HG03565 (cell line): ENCODE data around the gene TXNDC15.

ENCODE experiments used
- ATAC-seq: cut with Tn5 transposase; IDR thresholded peaks from one replicate; pipeline ENCODE4 v1.9.1; 2021; ENCODE audit warnings: mild to moderate bottlenecking, moderate library complexity; ENCODE audit not compliant: unreplicated experiment

TXNDC15 gene

DNA sequence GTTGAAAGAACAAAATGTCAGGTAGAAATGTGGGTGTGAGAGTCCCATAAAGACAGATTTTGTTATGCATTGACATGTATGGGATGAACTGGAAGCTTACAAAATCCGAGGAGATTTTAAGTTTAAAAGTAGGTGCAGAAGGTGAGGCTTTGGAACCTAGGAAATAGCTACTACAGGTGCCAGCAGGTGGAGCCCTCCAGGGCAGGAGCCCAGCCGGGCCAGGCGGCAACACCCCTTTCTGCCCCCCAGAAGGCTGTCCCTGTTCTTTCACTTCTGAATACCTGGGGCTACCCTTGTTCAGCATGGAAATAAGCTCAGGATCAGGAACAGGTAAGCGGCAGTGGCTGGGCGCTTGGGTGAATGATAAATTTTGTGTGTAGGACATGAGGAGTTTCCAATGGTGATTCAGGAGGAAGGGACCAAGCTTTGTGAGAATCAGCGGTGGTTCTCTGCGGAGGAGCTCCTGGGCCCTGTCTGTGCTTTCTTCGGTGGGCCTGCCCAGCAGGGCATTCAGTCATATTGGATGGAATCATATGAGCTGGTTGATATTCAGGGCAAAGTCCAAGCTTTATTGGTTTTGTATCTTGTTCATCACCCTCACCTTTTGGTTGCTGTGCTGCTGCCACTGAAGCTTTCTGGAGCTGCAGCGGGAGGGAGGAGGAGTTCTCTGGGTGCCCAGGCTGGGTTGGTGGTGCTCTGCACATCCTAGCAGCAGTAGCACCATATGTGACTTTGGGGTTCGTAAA is 43.1 kb downstream of the TXNDC15 start:
- ATAC-seq = no peak

DNA sequence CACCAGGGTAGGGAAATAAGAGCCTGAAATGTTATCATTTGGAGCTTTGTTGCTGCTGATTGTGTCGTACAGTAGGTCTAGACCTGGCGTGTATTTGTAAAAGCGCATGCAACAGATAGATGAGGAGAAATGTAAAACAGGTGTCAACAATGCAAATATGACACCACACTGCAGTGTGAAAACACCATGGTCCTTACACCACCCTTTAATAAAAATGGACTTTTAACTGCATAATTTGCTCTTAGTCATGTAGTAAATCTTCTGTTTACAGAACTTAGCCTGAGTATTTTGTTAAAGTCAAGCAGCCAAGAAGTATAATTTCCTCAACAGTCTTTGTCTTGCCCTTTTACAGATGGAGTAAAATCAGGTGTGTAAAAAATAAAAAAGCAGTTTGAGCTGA is 44.7 kb downstream of the TXNDC15 start:
- no peak for ATAC-seq

DNA sequence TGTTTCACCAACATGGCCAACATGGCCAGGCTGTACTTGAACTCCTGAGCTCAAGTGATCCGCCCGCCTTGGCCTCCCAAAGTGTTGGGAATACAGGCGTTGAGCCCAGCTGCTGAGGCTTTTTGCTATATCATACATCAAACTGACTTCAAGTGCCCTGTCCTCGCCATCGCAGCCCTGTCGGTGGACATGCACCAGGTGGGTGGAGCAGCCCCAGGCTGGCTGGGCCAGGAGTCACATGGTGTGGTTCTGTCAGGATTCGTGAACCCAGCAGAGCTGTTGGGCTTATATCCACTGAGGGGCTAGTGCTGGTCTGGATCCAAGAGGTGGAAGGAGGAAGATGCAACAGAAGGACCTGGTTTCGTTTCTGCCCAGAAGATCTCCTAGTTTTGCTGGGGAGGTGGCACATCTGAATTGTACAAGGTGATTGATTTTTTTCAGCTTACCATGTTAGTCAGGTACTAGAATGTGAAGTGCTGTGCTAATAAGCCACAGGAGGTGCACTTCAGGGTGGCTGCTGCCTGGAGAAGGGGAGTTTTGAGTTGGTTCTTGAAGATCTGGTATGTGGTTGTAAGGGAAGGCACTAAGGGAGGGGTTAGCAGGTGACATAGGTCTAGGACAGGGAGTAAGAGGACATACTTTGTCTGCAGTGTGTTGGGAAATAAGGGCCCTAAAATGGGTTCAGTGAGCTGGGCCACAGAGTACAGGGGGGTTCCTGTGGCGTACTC is 46.8 kb downstream of the TXNDC15 start:
- ATAC-seq = no peak

DNA sequence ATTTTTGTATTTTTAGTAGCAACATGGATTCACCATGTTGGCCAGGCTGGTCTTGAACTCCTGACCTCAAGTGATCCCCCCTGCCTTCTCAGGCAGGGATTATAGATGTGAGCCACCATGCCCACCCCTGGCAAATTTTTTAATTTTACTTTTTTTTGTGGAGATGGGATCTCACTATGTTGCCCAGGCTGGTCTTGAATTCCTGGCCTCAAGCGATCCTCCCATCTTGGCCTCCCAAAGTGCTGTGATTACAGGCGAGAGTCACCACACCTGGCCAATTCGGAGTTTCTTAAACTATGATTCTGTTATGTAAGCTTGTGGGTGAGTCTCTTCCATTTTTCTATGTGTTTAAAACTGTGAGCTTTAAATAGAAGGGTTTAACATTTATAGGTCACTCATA is 58.3 kb downstream of the TXNDC15 start:
- no peak for ATAC-seq

DNA sequence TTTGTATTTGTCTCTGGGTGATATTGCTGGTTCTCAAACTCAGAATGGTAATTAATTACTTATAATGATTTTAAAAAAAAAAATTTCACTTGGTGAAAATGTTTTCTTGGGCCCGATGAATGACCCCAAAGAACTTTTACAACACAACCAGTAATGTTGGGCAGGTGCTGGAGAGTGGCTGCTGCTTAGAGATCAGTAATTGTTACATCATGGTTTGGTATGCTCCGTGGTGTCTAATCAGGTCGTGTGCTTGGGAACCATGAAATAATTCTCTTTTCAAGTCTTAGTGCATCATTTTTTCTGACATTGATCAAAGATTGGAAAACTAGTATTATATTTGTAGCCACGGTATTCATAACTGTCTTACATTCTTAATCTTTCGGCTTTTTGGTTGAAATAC is 60.0 kb downstream of the TXNDC15 start:
- ATAC-seq = no peak

DNA sequence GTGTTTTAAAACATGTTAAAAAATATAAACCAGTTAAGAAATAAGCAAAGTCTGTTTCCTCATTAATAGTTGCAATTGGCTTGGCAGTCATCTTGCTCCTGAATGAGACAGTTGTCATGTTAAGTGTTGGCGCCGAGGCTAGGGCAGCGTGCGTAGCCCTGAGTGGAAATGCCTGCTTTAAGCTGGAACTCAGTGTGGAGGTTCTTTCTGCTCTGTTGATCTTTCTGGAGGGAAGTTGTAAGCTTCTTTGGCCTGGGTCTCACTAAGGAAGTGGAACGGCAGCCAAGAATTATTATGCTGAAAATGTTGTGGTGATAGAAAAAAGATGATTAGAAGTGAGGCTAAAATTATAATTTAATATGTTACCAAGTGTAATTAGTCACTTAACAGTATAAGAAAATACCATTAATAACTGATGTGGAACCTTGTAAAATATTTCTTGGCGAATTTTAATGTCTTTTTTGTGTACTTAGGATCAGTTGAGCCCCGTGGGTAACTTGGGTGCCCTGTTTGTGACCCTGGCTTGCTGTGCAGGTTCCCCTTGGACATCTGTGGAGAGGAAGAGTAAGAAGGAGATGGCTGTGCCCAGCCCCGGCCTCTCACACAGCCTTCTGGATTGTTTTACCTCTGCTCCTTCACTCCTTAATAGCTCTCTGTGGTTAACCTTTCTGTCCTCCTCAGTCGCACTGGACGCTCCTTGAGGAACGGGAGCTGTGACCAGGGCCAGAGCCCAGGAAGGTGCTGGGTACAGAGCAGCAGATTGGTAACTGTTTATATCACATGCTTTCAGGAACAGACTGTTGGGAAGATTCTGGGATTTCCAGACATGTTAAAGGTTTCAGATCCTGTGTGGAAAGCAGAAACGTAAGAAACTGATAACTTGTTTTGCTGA is 61.8 kb downstream of the TXNDC15 start:
- no peak for ATAC-seq

DNA sequence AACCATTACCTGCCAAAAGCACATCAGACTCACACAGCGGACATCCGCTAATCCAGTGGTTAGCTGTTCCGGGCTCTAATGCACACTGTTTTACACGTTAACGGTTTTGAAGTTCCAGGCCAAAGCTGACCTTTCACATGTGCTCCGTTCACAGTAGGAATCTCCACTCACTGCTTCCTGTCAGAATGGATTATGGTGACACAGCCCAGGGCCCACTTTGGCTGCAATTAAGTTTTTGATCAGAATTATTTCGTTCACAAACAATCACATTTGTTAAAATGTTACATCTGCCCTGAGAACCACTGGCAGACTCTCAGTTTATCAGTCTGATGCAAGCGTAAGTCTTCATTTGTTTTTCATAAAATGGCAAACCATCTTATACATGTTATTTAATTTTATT is 63.4 kb downstream of the TXNDC15 start:
- no peak for ATAC-seq

DNA sequence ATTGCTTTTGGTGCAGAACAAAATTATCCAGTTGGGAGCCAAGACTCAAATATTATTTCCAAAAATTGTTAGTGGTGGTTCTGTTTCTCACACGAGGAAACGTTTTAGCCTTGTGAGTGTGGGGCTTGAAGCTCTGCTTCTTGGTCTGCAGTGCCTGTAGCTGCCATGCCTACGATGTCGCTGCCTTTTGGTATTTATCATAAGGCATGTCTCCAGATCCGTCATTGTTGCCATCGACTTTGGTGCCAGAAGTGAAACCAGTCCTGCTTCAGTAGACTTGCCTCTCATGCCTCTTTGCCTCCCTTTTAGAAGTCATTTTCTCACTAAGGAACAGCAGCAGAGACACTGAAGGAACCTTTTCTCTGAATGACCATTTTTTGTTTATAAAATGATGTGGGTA is 63.9 kb downstream of the TXNDC15 start:
- ATAC-seq = no peak

DNA sequence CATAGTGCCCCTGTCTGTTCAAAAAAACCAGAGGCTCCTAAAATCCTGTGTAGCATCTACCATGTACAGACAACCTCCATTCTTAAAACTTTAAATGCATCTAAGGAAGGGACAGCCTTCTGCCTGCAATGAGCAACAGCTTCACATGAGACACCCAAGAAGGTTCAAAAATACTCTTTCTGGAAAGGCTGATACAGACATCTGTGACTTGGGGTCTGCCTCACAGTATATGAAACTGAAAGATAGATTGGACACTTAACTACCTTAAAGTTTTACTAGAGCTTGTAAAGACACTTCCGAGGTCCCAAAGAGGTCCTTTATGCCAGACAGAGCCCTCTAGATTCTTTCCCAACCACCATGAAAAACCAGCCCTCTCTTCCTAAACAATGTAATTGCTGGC is 65.3 kb downstream of the TXNDC15 start:
- no peak for ATAC-seq

DNA sequence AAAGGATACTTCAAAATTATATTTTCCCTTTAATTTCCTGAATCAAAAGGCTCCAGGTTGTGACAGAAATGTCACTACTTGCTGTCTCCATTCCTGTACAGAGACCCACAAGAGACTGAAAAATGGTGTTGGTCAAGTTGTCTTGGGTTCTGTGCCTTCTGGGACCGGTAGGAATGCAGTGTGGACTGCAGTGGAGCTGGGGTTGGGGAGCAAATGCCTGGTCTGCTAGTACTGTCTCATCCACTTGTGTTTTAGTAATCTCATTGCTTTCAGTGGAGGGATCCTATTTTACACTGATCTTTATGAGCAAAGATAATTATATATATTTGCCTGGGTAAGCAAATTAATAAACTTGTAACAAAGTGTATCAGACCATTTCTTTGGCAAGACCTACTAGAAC is 69.4 kb downstream of the TXNDC15 start:
- no peak for ATAC-seq

DNA sequence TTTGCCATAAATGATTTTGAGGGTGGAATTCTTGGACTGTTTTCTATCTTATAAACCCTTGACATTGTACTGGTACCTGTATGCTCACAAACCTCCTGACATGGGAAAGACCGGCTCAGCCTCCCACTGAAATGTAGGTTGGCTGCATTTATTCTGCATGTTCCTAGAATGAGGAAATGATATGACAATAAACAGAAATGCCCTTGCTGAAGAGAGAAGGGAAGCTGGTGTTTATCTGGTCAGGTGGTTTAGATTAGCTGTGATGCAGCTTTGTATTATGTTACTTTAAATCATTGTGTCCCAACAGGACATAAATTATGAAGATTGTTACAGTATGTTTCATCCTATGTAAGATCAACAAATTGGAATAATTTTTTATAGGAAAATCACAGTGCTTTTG is 70.5 kb downstream of the TXNDC15 start:
- no peak for ATAC-seq

DNA sequence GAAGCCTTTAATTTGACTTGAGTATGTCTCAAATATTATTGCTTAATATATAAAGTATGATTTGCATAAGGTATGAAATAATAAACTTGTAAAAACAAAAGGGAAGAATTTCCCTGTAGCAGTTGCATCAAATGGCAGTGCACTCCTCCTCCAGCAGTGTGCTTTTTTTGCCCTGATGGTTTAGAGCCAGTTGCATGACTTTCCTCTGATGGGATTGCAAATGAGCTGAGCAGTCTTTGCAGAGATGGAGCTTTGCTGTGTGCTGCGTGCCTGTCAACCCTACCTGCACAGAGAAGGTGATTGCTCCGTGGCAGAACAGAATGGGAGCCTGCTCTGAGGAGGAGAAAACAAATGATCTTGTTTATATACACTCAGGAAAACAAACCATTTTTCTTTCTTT is 70.9 kb downstream of the TXNDC15 start:
- ATAC-seq = no peak

DNA sequence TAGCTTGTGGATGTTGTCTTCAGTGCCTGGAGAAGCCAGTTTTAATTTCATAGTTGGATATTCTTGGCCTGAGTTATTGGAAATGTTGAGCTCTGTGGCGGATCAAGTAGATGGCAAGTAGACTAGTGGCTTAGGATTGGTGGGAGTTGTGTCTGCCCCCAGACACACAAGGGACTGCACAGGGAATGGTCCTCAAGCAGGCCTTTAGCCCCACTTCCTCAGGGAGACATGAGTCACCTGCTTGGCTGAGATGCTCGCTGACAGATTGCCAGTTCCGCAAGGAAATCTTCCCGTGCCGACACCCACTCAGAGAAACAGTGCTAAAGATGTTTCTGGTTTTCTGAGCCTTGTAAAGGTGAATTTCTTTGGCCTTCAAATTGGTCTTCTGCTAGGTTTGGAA is 74.7 kb downstream of the TXNDC15 start:
- no peak for ATAC-seq

DNA sequence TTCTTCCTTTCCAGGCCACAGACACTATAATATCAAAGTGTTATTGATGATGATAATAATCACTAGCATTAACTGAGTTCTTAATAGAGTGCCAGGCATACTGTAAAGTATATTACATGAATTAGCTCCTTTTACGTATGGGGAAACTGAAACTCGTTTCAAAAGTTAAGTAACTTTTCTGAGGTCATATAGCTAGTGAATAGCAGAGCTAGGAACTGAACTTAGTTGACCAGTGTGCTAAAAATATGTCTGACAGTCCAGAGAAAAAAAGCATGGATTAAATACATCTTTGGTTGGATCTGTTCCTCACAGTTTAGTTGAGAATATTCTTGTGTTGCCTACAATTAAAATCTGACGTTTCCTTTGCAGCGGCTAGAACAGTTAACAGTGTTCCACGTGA is 75.1 kb downstream of the TXNDC15 start:
- ATAC-seq = no peak
